Epidermal melanocyte (primary cell): ENCODE measurements around the gene CNOT8.

ENCODE experiments used
- DNase-seq: peaks from one replicate; pipeline ENCODE4 v3.0.0; 2011; ENCODE audit warnings: low spot score; ENCODE audit not compliant: insufficient read length

Gene CNOT8

GRCh38 chr5:154916874-154917273, 58.4 kb downstream of the CNOT8 start:
- DNase-seq, result no peak

- DNase-seq, result no peak
Observed at GRCh38 chr5:154917757-154918156, 59.3 kb downstream of the CNOT8 start.

GRCh38 chr5:154923441-154924430, 65.3 kb downstream of the CNOT8 start:
- DNase-seq, result no peak
